ENCODE results near the gene HOXC11.

The HOXC11 gene

DNA sequence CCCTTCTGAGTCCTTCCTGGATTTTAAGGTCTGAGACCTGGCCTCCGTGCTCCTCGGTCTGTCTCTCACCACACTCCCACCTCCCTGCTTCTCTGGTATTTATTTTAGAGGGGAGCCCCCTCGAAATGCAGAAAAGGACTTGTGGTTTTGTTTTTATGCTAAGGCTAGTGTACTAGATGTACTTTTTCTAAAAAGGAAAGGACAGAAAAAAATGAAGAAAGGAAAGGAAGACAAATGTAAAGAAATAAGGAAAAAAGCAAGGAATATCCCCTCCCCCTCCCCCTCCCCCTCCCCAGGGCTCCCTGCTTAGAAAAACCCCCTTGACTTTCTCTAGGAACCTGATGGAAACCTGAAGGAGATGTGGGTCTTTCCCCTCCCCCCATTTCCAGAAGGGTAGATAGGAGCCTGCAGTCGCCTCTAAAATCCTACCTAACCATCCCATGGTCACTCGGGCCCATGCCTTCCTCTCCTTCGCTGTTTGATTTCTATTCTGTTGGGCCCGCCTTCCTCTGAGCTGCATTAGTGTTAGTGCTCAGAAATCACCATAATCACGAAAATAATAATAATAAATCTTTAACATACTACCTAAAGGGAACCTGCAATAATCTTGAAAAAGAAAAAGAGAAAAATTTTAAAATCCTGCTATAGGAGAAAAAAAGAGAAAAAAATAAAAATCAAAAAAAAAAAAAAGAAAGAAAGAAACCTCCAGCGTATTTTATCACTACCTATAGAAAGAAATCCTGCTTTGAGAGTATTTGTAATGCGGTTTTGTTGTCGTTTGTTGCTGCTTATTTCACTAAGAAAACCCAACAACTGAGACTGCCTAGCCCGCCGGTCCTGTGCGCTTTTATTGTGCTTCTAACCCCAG is 39.0 kb downstream of the HOXC11 start:
- no peak overlapping the region for H3K4me3 ChIP-seq (ENCODE audit: low read depth, low read length)
- TF ChIP-seq, protein P1, sequence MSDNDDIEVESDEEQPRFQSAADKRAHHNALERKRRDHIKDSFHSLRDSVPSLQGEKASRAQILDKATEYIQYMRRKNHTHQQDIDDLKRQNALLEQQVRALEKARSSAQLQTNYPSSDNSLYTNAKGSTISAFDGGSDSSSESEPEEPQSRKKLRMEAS (IDR thresholded peaks at IDR 0.05; ENCODE audit: low read depth, low read length): no peak
- TF ChIP-seq MYC (IDR thresholded peaks at IDR 0.05; ENCODE audit: low read depth, low read length) (no peak), POLR2A (IDR thresholded peaks at IDR 0.05; ENCODE audit: extremely low read depth, insufficient read length) (no peak)
- TF ChIP-seq, protein P2, sequence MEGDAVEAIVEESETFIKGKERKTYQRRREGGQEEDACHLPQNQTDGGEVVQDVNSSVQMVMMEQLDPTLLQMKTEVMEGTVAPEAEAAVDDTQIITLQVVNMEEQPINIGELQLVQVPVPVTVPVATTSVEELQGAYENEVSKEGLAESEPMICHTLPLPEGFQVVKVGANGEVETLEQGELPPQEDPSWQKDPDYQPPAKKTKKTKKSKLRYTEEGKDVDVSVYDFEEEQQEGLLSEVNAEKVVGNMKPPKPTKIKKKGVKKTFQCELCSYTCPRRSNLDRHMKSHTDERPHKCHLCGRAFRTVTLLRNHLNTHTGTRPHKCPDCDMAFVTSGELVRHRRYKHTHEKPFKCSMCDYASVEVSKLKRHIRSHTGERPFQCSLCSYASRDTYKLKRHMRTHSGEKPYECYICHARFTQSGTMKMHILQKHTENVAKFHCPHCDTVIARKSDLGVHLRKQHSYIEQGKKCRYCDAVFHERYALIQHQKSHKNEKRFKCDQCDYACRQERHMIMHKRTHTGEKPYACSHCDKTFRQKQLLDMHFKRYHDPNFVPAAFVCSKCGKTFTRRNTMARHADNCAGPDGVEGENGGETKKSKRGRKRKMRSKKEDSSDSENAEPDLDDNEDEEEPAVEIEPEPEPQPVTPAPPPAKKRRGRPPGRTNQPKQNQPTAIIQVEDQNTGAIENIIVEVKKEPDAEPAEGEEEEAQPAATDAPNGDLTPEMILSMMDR (IDR thresholded peaks at IDR 0.05; ENCODE audit: low read depth, low read length): no peak
- no peak for DNase-seq (ENCODE audit: low read depth)

DNA sequence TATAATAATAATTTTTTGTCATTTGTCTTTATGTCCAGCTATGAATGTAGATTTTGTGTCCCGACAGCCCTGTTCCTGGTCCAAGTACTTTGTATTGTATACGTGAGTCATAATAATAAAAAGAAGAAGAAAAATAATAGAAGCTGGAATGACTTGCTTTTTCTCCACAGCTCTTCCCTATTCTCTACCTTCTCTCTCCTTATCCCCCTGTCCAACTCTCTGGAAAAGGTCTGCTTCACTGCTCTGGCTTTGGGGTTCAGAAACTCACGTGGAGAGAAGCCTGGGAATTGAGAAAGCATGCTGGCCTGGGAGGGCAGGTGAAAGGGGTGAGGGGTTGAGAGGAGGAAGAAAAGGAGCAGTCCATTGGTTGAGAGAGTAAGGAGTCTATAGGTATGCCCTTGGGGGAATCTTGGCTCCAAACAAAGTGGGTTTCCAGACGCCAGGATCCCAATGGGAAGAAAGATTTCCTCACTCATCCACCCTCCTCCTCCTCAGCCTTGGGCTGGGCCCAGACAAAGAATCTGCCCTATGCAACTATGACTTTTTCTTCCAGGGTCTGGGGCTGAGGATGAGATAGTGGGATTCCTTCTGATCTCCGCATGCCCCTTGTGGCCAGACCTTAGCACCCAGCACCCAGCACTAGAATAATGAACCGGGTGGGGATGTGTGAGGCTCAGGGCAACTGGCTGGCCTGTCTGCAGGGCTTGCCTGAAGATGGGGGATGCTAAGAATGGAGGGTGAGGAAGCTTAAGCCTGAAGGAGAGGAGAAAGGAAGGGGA is 39.9 kb downstream of the HOXC11 start:
- DNase-seq (ENCODE audit: low read depth): no peak
- TF ChIP-seq, protein P1 (IDR thresholded peaks at IDR 0.05; ENCODE audit: low read depth, low read length): no peak
- TF ChIP-seq MYC (IDR thresholded peaks at IDR 0.05; ENCODE audit: low read depth, low read length): no peak
- TF ChIP-seq, protein P2 (IDR thresholded peaks at IDR 0.05; ENCODE audit: low read depth, low read length): no peak
- TF ChIP-seq POLR2A (IDR thresholded peaks at IDR 0.05; ENCODE audit: extremely low read depth, insufficient read length): no peak
- no peak overlapping the region for H3K4me3 ChIP-seq (ENCODE audit: low read depth, low read length)

DNA sequence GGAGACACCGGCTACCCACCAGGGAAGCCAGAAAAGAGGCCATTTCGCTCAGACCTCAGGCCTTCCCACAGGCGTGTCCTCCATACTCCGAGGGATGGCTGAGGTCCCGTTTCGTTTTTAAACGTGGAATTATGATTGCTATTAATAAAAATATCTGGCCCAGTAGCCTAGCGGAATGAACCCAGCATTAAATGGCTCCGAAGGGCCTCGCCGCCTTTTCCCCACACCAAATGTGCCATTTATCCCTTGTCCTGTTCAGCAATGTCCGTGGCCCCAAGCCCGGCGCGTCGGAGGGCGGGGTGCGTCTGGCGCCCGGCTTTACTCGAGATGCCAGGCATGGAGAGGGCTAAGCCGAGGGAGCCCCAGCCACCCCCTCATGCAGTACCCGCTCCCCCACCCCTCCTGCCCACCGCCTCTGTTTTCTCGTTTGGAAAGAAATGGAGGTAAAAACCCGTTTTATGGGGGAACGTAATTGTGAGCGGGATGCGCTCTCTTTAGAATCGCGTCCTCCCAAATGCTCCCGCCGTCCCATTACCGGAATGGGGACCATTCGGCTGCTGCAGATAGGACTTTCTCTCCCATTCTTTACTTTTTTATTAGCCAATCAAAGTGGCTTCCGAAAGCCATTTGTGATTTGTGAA is 41.6 kb downstream of the HOXC11 start:
- H3K4me3 ChIP-seq (ENCODE audit: low read depth, low read length): no peak overlapping the region
- TF ChIP-seq, protein P1 (IDR thresholded peaks at IDR 0.05; ENCODE audit: low read depth, low read length): no peak
- TF ChIP-seq, protein P2 (IDR thresholded peaks at IDR 0.05; ENCODE audit: low read depth, low read length): no peak
- TF ChIP-seq MYC (IDR thresholded peaks at IDR 0.05; ENCODE audit: low read depth, low read length) (no peak), POLR2A (IDR thresholded peaks at IDR 0.05; ENCODE audit: extremely low read depth, insufficient read length) (no peak)
- no peak for DNase-seq (ENCODE audit: low read depth)

DNA sequence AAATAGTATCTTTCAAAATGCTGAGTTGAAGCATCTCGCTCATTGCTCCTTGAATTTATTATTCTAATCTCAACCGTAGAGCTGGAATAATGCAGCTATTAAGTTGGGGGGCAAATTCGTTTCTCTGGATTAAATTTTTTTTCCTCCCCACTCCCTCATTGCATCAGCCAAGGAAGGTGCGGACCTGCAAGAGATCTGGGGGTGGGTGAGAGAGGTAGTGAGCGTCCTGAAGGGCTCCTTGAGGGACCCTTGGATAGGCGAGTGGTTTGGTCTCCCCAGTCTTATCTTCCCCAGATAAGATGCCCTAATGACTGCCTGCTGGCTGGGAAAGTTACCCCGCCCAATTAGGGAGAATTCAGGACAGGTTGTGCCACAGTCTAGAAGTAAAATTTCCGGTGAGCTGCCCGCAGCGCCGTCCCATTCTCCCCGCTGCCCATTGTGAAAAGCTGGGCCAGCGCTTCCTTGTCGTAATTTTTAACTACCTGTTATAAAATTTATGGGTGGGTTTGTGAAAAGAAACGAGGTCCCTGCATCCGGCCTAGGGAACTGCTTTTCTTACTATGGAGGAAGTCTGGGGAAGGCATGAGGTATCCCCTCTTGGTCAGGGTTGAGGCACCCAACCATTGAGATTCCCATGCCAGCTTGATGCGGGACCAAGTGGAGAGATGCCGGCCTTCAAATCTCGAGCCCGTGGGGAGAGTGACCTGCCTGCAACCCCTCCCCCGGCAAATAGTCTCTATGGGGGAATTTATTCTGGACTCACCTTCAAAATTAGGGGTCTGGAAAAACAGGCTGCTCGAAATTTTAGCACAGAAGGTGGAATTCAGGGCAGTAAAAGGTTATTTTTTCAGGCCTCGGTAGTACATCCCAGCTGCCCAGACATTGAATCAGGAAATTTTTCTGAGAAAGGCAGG is 42.3 kb downstream of the HOXC11 start:
- DNase-seq (ENCODE audit: low read depth): no peak
- TF ChIP-seq MYC (IDR thresholded peaks at IDR 0.05; ENCODE audit: low read depth, low read length): no peak
- no peak for TF ChIP-seq POLR2A (IDR thresholded peaks at IDR 0.05; ENCODE audit: extremely low read depth, insufficient read length)
- TF ChIP-seq, protein P1 (IDR thresholded peaks at IDR 0.05; ENCODE audit: low read depth, low read length): no peak
- TF ChIP-seq, protein P2 (IDR thresholded peaks at IDR 0.05; ENCODE audit: low read depth, low read length): no peak
- H3K4me3 ChIP-seq (ENCODE audit: low read depth, low read length): no peak overlapping the region

DNA sequence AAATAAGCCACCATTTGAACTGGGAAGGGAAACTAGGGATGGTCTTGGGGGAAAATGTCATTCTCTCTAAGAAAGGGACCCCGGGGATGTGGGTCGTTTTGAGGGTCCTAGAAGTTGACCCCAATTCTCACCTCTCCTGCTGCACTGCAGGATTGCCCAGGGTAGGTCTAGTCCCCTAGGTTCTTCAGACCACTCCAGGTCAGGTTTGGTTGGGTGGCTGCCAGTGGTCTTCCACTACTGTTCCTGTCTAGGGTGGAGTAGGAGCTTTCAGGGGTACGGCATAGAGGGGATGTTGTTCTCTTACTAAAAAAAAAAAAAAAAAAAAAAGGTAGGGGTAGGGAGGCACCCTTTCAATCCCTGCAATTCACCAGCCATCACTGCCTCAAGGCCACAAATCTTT is 43.1 kb downstream of the HOXC11 start:
- DNase-seq (ENCODE audit: low read depth): no peak
- no peak overlapping the region for H3K4me3 ChIP-seq (ENCODE audit: low read depth, low read length)
- TF ChIP-seq, protein P2 (IDR thresholded peaks at IDR 0.05; ENCODE audit: low read depth, low read length): no peak
- TF ChIP-seq POLR2A (IDR thresholded peaks at IDR 0.05; ENCODE audit: extremely low read depth, insufficient read length) (no peak), MYC (IDR thresholded peaks at IDR 0.05; ENCODE audit: low read depth, low read length) (no peak)
- TF ChIP-seq, protein P1 (IDR thresholded peaks at IDR 0.05; ENCODE audit: low read depth, low read length): no peak
